ENCODE results near the gene CDK13. TPM values are rescaled to one million over a fixed set of nuclear protein-coding genes. Genes with fewer than 3 reads are reported as not detected.

The CDK13 gene
- total and polyA plus RNA-seq, 9 of the 15 experiments (the other 6 are each of a cell fraction or from before 2014, with no cell fraction given) = 9.8 to 46.1 (median 32.4) TPM

- peak; percentile 23; the same call in 1 of the 2 replicates for TF ChIP-seq ZNF740 (CRISPR knock-in tag; IDR thresholded peaks at IDR 0.05)
- no peak for TF ChIP-seq ZNF740 (tag; IDR thresholded peaks at IDR 0.05)
- TF ChIP-seq L3MBTL2 (IDR thresholded peaks at IDR 0.05) = peak; percentile 91; the same call in 1 of the 2 replicates
- peak; percentile 50; the same call in 1 of the 2 replicates for TF ChIP-seq HLTF (IDR thresholded peaks at IDR 0.05)
- TF ChIP-seq RBBP5 (IDR thresholded peaks at IDR 0.05; ENCODE audit: borderline replicate concordance, insufficient read depth, low read length, poor library complexity, severe bottlenecking) = peak; percentile 99
- no peak for TF ChIP-seq SIRT6 (IDR thresholded peaks at IDR 0.05; ENCODE audit: low read depth, low read length)
- peak in 1 of 2 experiments; percentile 4; a peak in 1 of 4 replicates for TF ChIP-seq FOXA3 (CRISPR knock-in tag; conservative IDR thresholded peaks at IDR 0.05 in 1 of 2, IDR thresholded peaks at IDR 0.05 in 1 of 2)
- peak; percentile 90 for TF ChIP-seq POLR2A (conservative IDR thresholded peaks at IDR 0.05)
- TF ChIP-seq SAP30 (IDR thresholded peaks at IDR 0.05; ENCODE audit: borderline replicate concordance, insufficient read depth, low read depth, low read length, poor library complexity, severe bottlenecking) = peak; percentile 27
- TF ChIP-seq ZNF12 (CRISPR knock-in tag; IDR thresholded peaks at IDR 0.05) = no peak
- peak; percentile 63 for TF ChIP-seq SMAD1 (IDR thresholded peaks at IDR 0.05; ENCODE audit: low read depth, low read length, partially characterized antibody)
- TF ChIP-seq DMBX1 (CRISPR knock-in tag; IDR thresholded peaks at IDR 0.05; ENCODE audit: borderline replicate concordance) = 0 out of 2 replicates have a peak, but pooled peaks have one; percentile 45
- TF ChIP-seq FIP1L1 (IDR thresholded peaks at IDR 0.05; ENCODE audit: low read depth, low read length, poor library complexity, severe bottlenecking) = peak; percentile 66
- no peak for TF ChIP-seq CREB5 (CRISPR knock-in tag; IDR thresholded peaks at IDR 0.05)
- peak; percentile 26; the same call in 1 of the 2 replicates for TF ChIP-seq BMI1 (IDR thresholded peaks at IDR 0.05; ENCODE audit: low read length)
- TF ChIP-seq HMBOX1 (IDR thresholded peaks at IDR 0.05) = peak; percentile 72
- peak; percentile 61 to 87; a peak in 3 of 4 replicates for TF ChIP-seq SIN3A (IDR thresholded peaks at IDR 0.05; ENCODE audit: borderline replicate concordance in 2 of 2, control insufficient read depth in 1 of 2, low read depth in 2 of 2, low read length in 2 of 2)
- TF ChIP-seq PRMT5 (CRISPR knock-in tag; IDR thresholded peaks at IDR 0.05) = no peak
- TF ChIP-seq SIX5 (IDR thresholded peaks at IDR 0.05; ENCODE audit: borderline replicate concordance in 1 of 2, insufficient read depth in 1 of 2, low read depth in 1 of 2, low read length in 2 of 2) = peak; percentile 47 to 52; a peak in 2 of 4 replicates
- TF ChIP-seq MEF2A (IDR thresholded peaks at IDR 0.05; ENCODE audit: control insufficient read depth, low read depth, low read length) = peak; percentile 34; the same call in 1 of the 2 replicates
- peak; percentile 97 for TF ChIP-seq GABPB1 (CRISPR knock-in tag; IDR thresholded peaks at IDR 0.05)
- TF ChIP-seq ARID1B (IDR thresholded peaks at IDR 0.05) = peak; percentile 45; the same call in 1 of the 2 replicates
- TF ChIP-seq SMC3 (conservative IDR thresholded peaks at IDR 0.05; ENCODE audit: insufficient read depth, low read depth, low read length) = 0 out of 2 replicates have a peak, but pooled peaks have one; percentile 18
- TF ChIP-seq ZNF830 (CRISPR knock-in tag; IDR thresholded peaks at IDR 0.05) = no peak
These were observed 184.6 kb downstream of the CDK13 start, which contains the start of the genes MPLKIP and SUGCT (continued) for GRCh38 chr7:40134428-40135316.
